Panc1 (cell line): ENCODE results near the gene ALS2CL. TPM values are rescaled to one million over a fixed set of nuclear protein-coding genes. Genes with fewer than 3 reads are reported as not detected.

ENCODE experiments used
- ATAC-seq: fragments of 200-7000 bp; cut with Tn5 transposase; 2 replicates; pipeline ENCODE4 v1.9.1; 2020; ENCODE audit warnings: mild to moderate bottlenecking, moderate library complexity
- BruUV-seq: library from RNA; stranded (reverse); fragments of 400-500 nt; replicated peaks from 2 replicates; lab custom pipeline; 2021; lab: Mats Ljungman, UMichigan
- CTCF ChIA-PET: fragments of 300-600 bp; sonication (Branson Sonifier 250); formaldehyde crosslinking; loops from one replicate; lab custom pipeline; 2022; ENCODE audit warnings: antibody characterized with exemption; lab: Charles Lee
- POLR2A ChIA-PET: fragments of 300-600 bp; sonication (Branson Sonifier 250); formaldehyde crosslinking; loops from one replicate; lab custom pipeline; 2022; ENCODE audit warnings: antibody characterized with exemption; lab: Charles Lee
- DNase-seq: peaks from one replicate; pipeline ENCODE4 v3.0.0-alpha.2; 2010; ENCODE audit warnings: low read depth, low spot score
- H3K27ac ChIP-seq: 2 replicates; pipeline ENCODE4 v1.5.1; 2011; ENCODE audit warnings: mild to moderate bottlenecking, low read length, inconsistent platforms
- H3K27me3 ChIP-seq: fragments of 200-500 bp; sonication (Bioruptor generic); 2 replicates; pipeline ENCODE4 v1.6.0; 2014; ENCODE audit warnings: low read length, inconsistent platforms; ENCODE audit not compliant: control insufficient read depth, insufficient read depth
- H3K36me3 ChIP-seq: fragments of 200-500 bp; sonication (Bioruptor generic); 2 replicates; pipeline ENCODE4 v1.5.1; 2014; ENCODE audit warnings: inconsistent platforms, mild to moderate bottlenecking, low read length, moderate library complexity; ENCODE audit not compliant: control insufficient read depth, insufficient read depth
- H3K4me1 ChIP-seq: 2 replicates; pipeline ENCODE4 v1.5.1; 2011; ENCODE audit warnings: inconsistent platforms, mild to moderate bottlenecking, low read length, moderate library complexity; ENCODE audit not compliant: control insufficient read depth, insufficient read depth
- H3K4me3 ChIP-seq, 2 experiments: 2 replicates each; pipeline ENCODE4 v1.5.1; 2011 to 2012; ENCODE audit warnings: low read depth in 2 of 2, low read length in 2 of 2, mild to moderate bottlenecking in 2 of 2, inconsistent platforms in 1 of 2, moderate library complexity in 1 of 2
- H3K9me3 ChIP-seq: fragments of 200-500 bp; sonication (Bioruptor generic); 2 replicates; pipeline ENCODE4 v1.5.1; 2014; ENCODE audit warnings: low read depth, mild to moderate bottlenecking, inconsistent platforms, low read length, moderate library complexity; ENCODE audit not compliant: control insufficient read depth, insufficient read depth
- POLR2AphosphoS5 ChIP-seq: IDR thresholded peaks from 2 replicates; pipeline ENCODE4 v1.6.1; 2012; ENCODE audit warnings: mild to moderate bottlenecking, low read depth, low read length, moderate library complexity
- SIN3A ChIP-seq: IDR thresholded peaks from 2 replicates; pipeline ENCODE4 v1.6.1; 2012; ENCODE audit warnings: low read depth, mild to moderate bottlenecking, low read length, moderate library complexity, borderline replicate concordance; ENCODE audit not compliant: insufficient read depth
- TCF7L2 ChIP-seq: IDR thresholded peaks from 2 replicates; pipeline ENCODE4 v1.6.1; 2011; ENCODE audit warnings: mild to moderate bottlenecking, low read depth, low read length, inconsistent platforms
- in situ Hi-C: cut with HindIII; loops from 2 replicates; pipeline ENCODE4 v1.10.0; 2016; ENCODE audit warnings: low sequenced_read_pairs, low pct_unique_long_range_greater_than_20kb
- intact Hi-C: fragments of 100-400 bp; cut with micrococcal nuclease; formaldehyde crosslinking; loops from one replicate; pipeline ENCODE4 v1.10.0; 2022; ENCODE audit not compliant: unreplicated experiment
- total RNA-seq: library from RNA; stranded (reverse); gene quantifications from one replicate; pipeline ENCODE4 v1.2.1, GENCODE V29; 2021; ENCODE audit not compliant: unreplicated experiment
- TF ChIP-seq, protein P1 (sequence below): fragments of 450-650 bp; IDR thresholded peaks from 2 replicates; pipeline ENCODE4 v1.5.1; 2017; ENCODE audit warnings: mild to moderate bottlenecking
- TF ChIP-seq, protein P2 (sequence below), 2 experiments: IDR thresholded peaks; 2 replicates each; pipeline ENCODE4 v1.6.1; 2011 to 2012; ENCODE audit warnings: low read depth in 2 of 2, control low read depth in 1 of 2, low read length in 1 of 2, mild to moderate bottlenecking in 1 of 2, moderate library complexity in 1 of 2; ENCODE audit not compliant: insufficient read depth in 1 of 2

Gene ALS2CL
- total RNA-seq, 1 experiment from 2014 or later, result 2.7 TPM

GRCh38 chr3:46671541-46672348 is 21.7 kb downstream of the ALS2CL start:
- POLR2A ChIA-PET, result no interaction called here

GRCh38 chr3:46670891-46671427 is 22.5 kb downstream of the ALS2CL start:
- Histone ChIP-seq H3K27ac (no peak overlapping the region), H3K9me3 (no peaks in the 10 kb centered on the region), H3K4me1 (no peaks in the 10 kb centered on the region), H3K27me3 (no peaks in the 10 kb centered on the region), H3K36me3 (no peaks in the 10 kb centered on the region), H3K4me3 (no peak overlapping the region)
- intact Hi-C loops (no loop called here), in situ Hi-C loops (no loop called here)
- DNase-seq (no peak), ATAC-seq (no peak)
- ChIA-PET CTCF (no interaction called here), POLR2A (no interaction called here)
- no TSS peak for BruUV-seq
- no peak for TF ChIP-seq TCF7L2
- TF ChIP-seq, protein P1, sequence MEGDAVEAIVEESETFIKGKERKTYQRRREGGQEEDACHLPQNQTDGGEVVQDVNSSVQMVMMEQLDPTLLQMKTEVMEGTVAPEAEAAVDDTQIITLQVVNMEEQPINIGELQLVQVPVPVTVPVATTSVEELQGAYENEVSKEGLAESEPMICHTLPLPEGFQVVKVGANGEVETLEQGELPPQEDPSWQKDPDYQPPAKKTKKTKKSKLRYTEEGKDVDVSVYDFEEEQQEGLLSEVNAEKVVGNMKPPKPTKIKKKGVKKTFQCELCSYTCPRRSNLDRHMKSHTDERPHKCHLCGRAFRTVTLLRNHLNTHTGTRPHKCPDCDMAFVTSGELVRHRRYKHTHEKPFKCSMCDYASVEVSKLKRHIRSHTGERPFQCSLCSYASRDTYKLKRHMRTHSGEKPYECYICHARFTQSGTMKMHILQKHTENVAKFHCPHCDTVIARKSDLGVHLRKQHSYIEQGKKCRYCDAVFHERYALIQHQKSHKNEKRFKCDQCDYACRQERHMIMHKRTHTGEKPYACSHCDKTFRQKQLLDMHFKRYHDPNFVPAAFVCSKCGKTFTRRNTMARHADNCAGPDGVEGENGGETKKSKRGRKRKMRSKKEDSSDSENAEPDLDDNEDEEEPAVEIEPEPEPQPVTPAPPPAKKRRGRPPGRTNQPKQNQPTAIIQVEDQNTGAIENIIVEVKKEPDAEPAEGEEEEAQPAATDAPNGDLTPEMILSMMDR, result no peak
- TF ChIP-seq, protein P2, sequence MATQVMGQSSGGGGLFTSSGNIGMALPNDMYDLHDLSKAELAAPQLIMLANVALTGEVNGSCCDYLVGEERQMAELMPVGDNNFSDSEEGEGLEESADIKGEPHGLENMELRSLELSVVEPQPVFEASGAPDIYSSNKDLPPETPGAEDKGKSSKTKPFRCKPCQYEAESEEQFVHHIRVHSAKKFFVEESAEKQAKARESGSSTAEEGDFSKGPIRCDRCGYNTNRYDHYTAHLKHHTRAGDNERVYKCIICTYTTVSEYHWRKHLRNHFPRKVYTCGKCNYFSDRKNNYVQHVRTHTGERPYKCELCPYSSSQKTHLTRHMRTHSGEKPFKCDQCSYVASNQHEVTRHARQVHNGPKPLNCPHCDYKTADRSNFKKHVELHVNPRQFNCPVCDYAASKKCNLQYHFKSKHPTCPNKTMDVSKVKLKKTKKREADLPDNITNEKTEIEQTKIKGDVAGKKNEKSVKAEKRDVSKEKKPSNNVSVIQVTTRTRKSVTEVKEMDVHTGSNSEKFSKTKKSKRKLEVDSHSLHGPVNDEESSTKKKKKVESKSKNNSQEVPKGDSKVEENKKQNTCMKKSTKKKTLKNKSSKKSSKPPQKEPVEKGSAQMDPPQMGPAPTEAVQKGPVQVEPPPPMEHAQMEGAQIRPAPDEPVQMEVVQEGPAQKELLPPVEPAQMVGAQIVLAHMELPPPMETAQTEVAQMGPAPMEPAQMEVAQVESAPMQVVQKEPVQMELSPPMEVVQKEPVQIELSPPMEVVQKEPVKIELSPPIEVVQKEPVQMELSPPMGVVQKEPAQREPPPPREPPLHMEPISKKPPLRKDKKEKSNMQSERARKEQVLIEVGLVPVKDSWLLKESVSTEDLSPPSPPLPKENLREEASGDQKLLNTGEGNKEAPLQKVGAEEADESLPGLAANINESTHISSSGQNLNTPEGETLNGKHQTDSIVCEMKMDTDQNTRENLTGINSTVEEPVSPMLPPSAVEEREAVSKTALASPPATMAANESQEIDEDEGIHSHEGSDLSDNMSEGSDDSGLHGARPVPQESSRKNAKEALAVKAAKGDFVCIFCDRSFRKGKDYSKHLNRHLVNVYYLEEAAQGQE (IDR thresholded peaks at IDR 0.05; ENCODE audit: insufficient read depth in 1 of 2, low read depth in 2 of 2, low read length in 1 of 2), result no peak

More at GRCh38 chr3:46671541-46672348, 21.7 kb downstream of the ALS2CL start:
- Histone ChIP-seq H3K27me3 (no peaks in the 10 kb centered on the region), H3K27ac (no peak overlapping the region), H3K4me3 (no peak overlapping the region), H3K36me3 (no peaks in the 10 kb centered on the region), H3K4me1 (no peaks in the 10 kb centered on the region), H3K9me3 (no peaks in the 10 kb centered on the region)
- CTCF ChIA-PET, result no interaction called here
- no peak for ATAC-seq
- BruUV-seq, result no TSS peak
- TF ChIP-seq SIN3A (no peak), TCF7L2 (no peak), POLR2AphosphoS5 (no peak)
- TF ChIP-seq, protein P2 (IDR thresholded peaks at IDR 0.05; ENCODE audit: insufficient read depth in 1 of 2, low read depth in 2 of 2, low read length in 1 of 2), result no peak
- TF ChIP-seq, protein P1, result no peak
- in situ Hi-C loops, result no loop called here
- intact Hi-C loops, result no loop called here
- no peak for DNase-seq
